NT2/D1 (cell line): ENCODE results near the gene COPZ1.

Experiments used
- DNase-seq: peaks from one replicate; pipeline ENCODE4 v3.0.0-alpha.2; 2011; ENCODE audit warnings: low read depth, low spot score
- H3K27me3 ChIP-seq: 2 replicates; pipeline ENCODE4 v1.6.0; 2011; ENCODE audit warnings: mild to moderate bottlenecking; ENCODE audit not compliant: insufficient read length, insufficient read depth
- H3K36me3 ChIP-seq: 2 replicates; pipeline ENCODE4 v1.6.1; 2011; ENCODE audit warnings: mild to moderate bottlenecking, low read length, mixed read lengths; ENCODE audit not compliant: insufficient read depth, insufficient read length
- H3K4me1 ChIP-seq: 2 replicates; pipeline ENCODE4 v1.5.1; 2011; ENCODE audit not compliant: insufficient read depth, insufficient read length
- H3K4me3 ChIP-seq: 2 replicates; pipeline ENCODE4 v1.5.1; 2011; ENCODE audit warnings: low read depth; ENCODE audit not compliant: insufficient read length
- H3K9ac ChIP-seq: 2 replicates; pipeline ENCODE4 v1.6.0; 2011; ENCODE audit warnings: low read depth; ENCODE audit not compliant: insufficient read length
- H3K9me3 ChIP-seq: 2 replicates; pipeline ENCODE4 v1.5.1; 2011; ENCODE audit warnings: mild to moderate bottlenecking, low read length; ENCODE audit not compliant: insufficient read depth
- SUZ12 ChIP-seq: IDR thresholded peaks from 2 replicates; pipeline ENCODE4 v1.6.1; 2011; ENCODE audit not compliant: insufficient read length, insufficient read depth; ENCODE audit errors: extremely low read depth
- YY1 ChIP-seq: IDR thresholded peaks from 2 replicates; pipeline ENCODE4 v1.6.1; 2011; ENCODE audit not compliant: insufficient read length, insufficient read depth
- ZNF274 ChIP-seq: IDR thresholded peaks from 2 replicates; pipeline ENCODE4 v1.6.1; 2011; ENCODE audit warnings: mild to moderate bottlenecking, low read depth, low read length

The COPZ1 gene

DNA sequence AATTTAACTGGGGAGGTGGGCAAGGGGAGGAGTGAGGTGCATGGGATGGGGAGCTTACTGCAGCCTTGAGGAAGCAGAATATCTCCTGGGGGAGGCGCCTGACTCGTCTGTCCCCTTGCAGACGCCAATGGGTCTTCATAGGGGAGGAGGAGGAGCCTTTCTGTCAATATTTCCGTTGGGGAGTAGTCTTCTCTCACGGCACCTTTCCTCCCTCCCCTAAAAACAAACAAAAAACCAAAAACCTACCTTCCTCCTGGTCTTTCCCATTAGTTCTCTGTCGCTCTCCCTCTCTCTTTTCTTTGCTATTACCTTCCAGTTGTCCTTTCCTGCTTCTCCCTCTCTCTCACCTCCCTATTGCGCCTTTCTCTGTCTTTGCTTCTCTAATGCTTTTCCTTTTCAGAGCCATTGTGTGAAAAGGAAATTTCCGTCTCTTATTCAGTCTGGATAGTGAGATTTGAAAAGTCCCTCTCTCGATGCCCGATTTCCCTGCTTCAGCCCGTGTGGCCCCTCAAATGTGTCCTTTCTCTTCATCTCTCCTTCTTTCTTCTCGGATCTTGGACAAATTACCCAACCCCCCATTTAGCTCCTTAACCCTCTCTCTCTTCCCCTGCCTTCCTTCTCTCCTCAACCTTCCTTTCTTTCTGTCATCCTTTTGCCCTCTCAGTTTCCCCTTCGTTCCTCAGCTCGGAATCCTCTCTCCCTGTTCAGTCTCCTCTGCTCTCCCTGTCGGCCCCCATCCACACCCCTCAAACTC, 33.4 kb downstream of the COPZ1 start:
- no peak for DNase-seq
- Histone ChIP-seq H3K27me3 (no peaks in the 10 kb centered on the region), H3K9me3 (no peaks in the 10 kb centered on the region), H3K4me3 (peak overlapping the region; percentile 66), H3K4me1 (peaks cover 28% of the 10 kb centered on the region), H3K9ac (peak overlapping the region; percentile 88), H3K36me3 (no peaks in the 10 kb centered on the region)
- TF ChIP-seq YY1, result no peak
- no peak for TF ChIP-seq SUZ12
- TF ChIP-seq ZNF274, result no peak

GRCh38 chr12:54358945-54359761, 34.2 kb downstream of the COPZ1 start:
- H3K9me3 ChIP-seq, result no peaks in the 10 kb centered on the region
- peaks cover 24% of the 10 kb centered on the region for H3K4me1 ChIP-seq
- peak overlapping the region; percentile 66 for H3K4me3 ChIP-seq
- no peak for TF ChIP-seq SUZ12
- peak; percentile 11 for TF ChIP-seq YY1
- TF ChIP-seq ZNF274, result no peak
- peak; percentile 99 for DNase-seq
- no peaks in the 10 kb centered on the region for H3K36me3 ChIP-seq
- H3K9ac ChIP-seq, result peak overlapping the region; percentile 88
- no peaks in the 10 kb centered on the region for H3K27me3 ChIP-seq

GRCh38 chr12:54359762-54360351, 34.9 kb downstream of the COPZ1 start:
- H3K9ac ChIP-seq, result peak overlapping the region; percentile 83
- no peaks in the 10 kb centered on the region for H3K27me3 ChIP-seq
- H3K4me3 ChIP-seq, result peak overlapping the region; percentile 45
- DNase-seq, result no peak
- peaks cover 23% of the 10 kb centered on the region for H3K4me1 ChIP-seq
- TF ChIP-seq SUZ12 (no peak), ZNF274 (no peak), YY1 (no peak)
- no peaks in the 10 kb centered on the region for H3K9me3 ChIP-seq
- no peaks in the 10 kb centered on the region for H3K36me3 ChIP-seq

DNA sequence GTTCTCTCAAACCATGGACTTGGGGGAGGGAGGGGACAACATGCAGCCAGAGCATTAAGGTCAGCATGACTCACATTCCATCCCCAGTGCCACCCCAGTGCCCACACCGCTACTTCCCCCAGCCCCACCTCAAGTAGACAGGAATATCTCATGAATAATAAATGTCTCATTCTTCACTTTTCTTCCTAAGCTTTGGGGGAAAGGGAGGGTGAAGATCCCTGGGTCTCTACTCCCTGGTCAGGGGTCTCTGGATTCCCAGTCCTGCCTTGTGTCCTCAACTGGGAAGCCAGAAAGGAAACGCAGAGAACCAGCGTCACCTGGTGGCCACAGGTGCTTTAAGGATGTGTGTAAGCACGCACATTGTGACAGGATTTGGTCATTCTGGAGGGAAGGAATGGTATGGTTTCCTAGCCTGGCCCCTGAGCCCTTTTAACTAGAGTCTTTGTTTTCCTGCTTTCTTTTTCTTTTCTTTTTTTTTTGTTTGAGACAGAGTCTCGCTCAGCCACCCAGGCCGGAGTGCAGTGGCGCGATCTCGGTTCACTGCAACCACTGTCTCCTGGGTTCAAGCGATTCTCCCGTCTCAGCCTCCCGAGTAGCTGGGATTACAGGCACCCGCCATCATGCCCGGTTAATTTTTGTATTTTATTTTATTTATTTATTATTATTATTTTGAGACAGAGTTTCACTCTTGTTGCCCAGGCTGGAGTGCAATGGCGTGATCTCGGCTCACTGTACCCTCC, 36.0 kb downstream of the COPZ1 start:
- H3K4me1 ChIP-seq, result peaks cover 17% of the 10 kb centered on the region
- H3K9ac ChIP-seq, result no peak overlapping the region
- H3K36me3 ChIP-seq, result no peaks in the 10 kb centered on the region
- no peak overlapping the region for H3K4me3 ChIP-seq
- peak; percentile 88 for DNase-seq
- TF ChIP-seq SUZ12, result no peak
- no peak for TF ChIP-seq YY1
- no peaks in the 10 kb centered on the region for H3K9me3 ChIP-seq
- H3K27me3 ChIP-seq, result no peaks in the 10 kb centered on the region

GRCh38 chr12:54363047-54363446, 38.1 kb downstream of the COPZ1 start:
- no peak overlapping the region for H3K4me3 ChIP-seq
- TF ChIP-seq YY1 (no peak), ZNF274 (no peak), SUZ12 (no peak)
- H3K4me1 ChIP-seq, result peaks cover 5% of the 10 kb centered on the region
- DNase-seq, result no peak
- H3K27me3 ChIP-seq, result no peaks in the 10 kb centered on the region
- no peaks in the 10 kb centered on the region for H3K36me3 ChIP-seq
- H3K9me3 ChIP-seq, result no peaks in the 10 kb centered on the region
- H3K9ac ChIP-seq, result no peak overlapping the region

- TF ChIP-seq ZNF274 (no peak), YY1 (no peak), SUZ12 (no peak)
- Histone ChIP-seq H3K36me3 (no peaks in the 10 kb centered on the region), H3K27me3 (no peaks in the 10 kb centered on the region), H3K9ac (no peak overlapping the region), H3K4me1 (peaks cover 8% of the 10 kb centered on the region), H3K9me3 (no peaks in the 10 kb centered on the region), H3K4me3 (no peak overlapping the region)
- DNase-seq, result no peak
These were observed 38.7 kb downstream of the COPZ1 start for GRCh38 chr12:54363618-54364017.
